Activated CD4-positive, alpha-beta memory T cell treated with anti-CD3 and anti-CD28 coated beads for 36 hours (primary cell): ENCODE data around the gene UTS2R. TPM values are rescaled to one million over a fixed set of nuclear protein-coding genes. Genes with fewer than 3 reads are reported as not detected.

ENCODE experiments used
- CTCF ChIA-PET: fragments of 350-600 bp; sonication (Branson Sonifier 250); formaldehyde crosslinking; loops from one replicate; lab custom pipeline; 2021; ENCODE audit warnings: antibody characterized with exemption, inconsistent platforms; lab: Charles Lee
- POLR2A ChIA-PET: fragments of 350-600 bp; sonication (Branson Sonifier 250); formaldehyde crosslinking; loops from one replicate; lab custom pipeline; 2021; ENCODE audit warnings: antibody characterized with exemption; lab: Charles Lee
- DNase-seq: peaks from one replicate; pipeline ENCODE4 v3.0.0-alpha.2; 2020
- H3K27ac Mint-ChIP-seq: one replicate; pipeline ENCODE4 v1.8.0; 2021; ENCODE audit warnings: mixed read lengths
- H3K27me3 Mint-ChIP-seq: one replicate; pipeline ENCODE4 v1.8.0; 2021; ENCODE audit warnings: mixed read lengths
- H3K36me3 Mint-ChIP-seq: one replicate; pipeline ENCODE4 v1.8.0; 2021; ENCODE audit warnings: mixed read lengths
- H3K4me1 Mint-ChIP-seq: one replicate; pipeline ENCODE4 v1.8.0; 2021; ENCODE audit warnings: low read depth, mixed read lengths
- H3K4me3 Mint-ChIP-seq: one replicate; pipeline ENCODE4 v1.8.0; 2021; ENCODE audit warnings: mild to moderate bottlenecking, mixed read lengths
- H3K9me3 Mint-ChIP-seq: one replicate; pipeline ENCODE4 v1.8.0; 2021; ENCODE audit warnings: mixed read lengths
- intact Hi-C: fragments of 100-400 bp; cut with micrococcal nuclease; formaldehyde crosslinking; loops from one replicate; pipeline ENCODE4 v1.15.1; 2023
- total RNA-seq, 2 experiments: library from RNA; stranded (reverse); gene quantifications; one replicate each; pipeline ENCODE4 v1.2.3, GENCODE V29; 2021

Gene UTS2R
- not detected for total RNA-seq

DNA sequence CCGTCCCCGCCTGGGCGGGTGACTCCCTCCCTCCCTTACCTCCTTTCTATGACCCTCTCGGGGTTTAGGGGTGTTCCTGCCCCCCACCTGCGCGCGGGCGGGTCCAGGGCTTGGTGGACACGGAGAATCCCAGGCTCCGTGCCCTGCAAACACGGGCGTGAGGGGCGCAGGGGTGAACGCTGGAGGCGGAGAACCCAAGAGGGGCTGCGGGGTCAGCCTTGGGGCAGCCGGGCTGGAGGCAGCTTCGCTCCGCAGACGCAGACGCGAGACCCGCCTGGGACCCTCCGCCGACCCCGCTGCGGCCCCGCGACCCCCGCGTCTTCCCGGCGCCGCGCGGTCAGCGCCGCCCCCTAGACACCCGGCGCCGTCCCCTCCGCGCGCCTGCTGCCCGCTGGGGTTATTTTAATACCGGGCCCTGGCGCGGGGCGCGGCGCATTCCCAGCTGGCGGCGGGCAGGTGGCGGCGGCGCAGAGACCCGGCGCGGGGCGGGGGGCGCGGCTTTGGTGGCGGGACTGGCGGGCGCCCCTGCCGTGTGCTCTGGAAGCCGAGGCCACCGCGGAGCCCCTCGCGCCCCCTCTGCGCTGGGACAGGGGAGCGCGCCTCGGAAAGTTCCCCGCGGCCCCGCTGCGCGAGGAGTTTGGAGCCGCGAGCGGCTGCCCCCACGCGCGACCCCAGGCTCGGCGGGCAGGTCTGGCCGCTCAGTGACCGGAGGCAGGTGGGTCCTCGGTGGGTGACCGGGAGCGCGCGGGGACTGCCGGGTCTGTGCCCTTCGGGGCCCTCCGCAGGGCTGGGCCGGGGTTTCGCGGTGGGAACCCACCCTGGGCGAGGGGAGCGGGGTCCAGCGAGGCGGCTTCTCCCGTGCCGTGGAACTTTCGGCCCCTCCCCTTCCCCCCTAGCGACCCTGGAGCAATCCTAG, at the start of gene UTS2R:
Gene UTS2R (plus strand): TSS at position 433 of the 916 bp plus-strand sequence. CDS start 2,560 bp downstream, outside the sequence.
- DNase-seq = no peak
- Mint-ChIP-seq H3K36me3 (no peaks in the 10 kb centered on the region), H3K27me3 (peaks cover 48% of the 10 kb centered on the region), H3K4me1 (peaks cover 18% of the 10 kb centered on the region), H3K9me3 (no peaks in the 10 kb centered on the region), H3K27ac (no peak within 1 kb of the TSS), H3K4me3 (peak within 1 kb of the TSS; percentile 45)
- intact Hi-C loops = no loop called here
- CTCF ChIA-PET = interaction anchor here (1.2 to 2.1 kb wide), 5 partner anchors 14 to 135 kb away, joined by 3 to 9 read pairs (median 5); no protein-coding TSS in a partner anchor
- POLR2A ChIA-PET = interaction anchor here (0.9 kb wide), 1 partner anchor 39 kb away, joined by 3 read pairs; no protein-coding TSS in a partner anchor

DNA sequence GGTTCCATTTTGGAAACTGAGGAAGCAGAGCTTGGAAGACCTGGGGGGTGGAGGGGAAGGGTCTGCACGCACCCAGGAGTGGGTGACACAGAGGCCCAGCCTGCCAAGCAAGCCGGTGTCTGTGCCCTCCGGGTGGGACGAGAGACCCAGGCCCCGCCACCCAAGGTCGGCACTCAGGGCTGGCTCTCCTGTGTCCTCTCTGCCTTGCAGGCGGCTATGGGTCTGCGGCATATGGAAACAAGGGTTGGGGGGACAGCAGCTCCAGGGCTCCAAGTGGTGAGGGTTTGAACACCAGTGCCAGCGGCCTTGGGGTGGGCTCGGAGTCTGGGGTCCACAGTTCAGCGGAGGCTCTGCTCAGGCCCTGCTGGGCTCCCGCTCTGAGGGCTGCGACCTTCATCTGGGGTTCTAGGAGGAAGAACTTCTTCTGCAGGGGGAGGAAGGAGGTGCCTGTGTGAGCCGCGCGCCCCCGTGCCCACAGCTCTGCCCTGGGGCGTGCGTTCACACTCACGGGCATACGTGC, 49.6 kb upstream of the UTS2R start:
- intact Hi-C loops = loop anchor here (1.0 to 2.0 kb wide), 4 partner anchors 16 to 86 kb away; partner anchors contain the start of gene CSNK1D
- Mint-ChIP-seq H3K4me3 (peak overlapping the region; percentile 80), H3K36me3 (peaks cover 25% of the 10 kb centered on the region), H3K9me3 (no peaks in the 10 kb centered on the region), H3K27ac (no peak overlapping the region), H3K4me1 (peaks cover 29% of the 10 kb centered on the region), H3K27me3 (no peaks in the 10 kb centered on the region)
- peak; percentile 37 for DNase-seq
- ChIA-PET CTCF (interaction anchor here (0.6 to 6.1 kb wide), 11 partner anchors 12 to 116 kb away, joined by 3 to 113 read pairs (median 3); partner anchors contain the start of gene SECTM1), POLR2A (interaction anchor here (0.6 to 3.0 kb wide), 6 partner anchors 11 to 86 kb away, joined by 3 to 47 read pairs (median 8); partner anchors contain the start of gene SECTM1)

DNA sequence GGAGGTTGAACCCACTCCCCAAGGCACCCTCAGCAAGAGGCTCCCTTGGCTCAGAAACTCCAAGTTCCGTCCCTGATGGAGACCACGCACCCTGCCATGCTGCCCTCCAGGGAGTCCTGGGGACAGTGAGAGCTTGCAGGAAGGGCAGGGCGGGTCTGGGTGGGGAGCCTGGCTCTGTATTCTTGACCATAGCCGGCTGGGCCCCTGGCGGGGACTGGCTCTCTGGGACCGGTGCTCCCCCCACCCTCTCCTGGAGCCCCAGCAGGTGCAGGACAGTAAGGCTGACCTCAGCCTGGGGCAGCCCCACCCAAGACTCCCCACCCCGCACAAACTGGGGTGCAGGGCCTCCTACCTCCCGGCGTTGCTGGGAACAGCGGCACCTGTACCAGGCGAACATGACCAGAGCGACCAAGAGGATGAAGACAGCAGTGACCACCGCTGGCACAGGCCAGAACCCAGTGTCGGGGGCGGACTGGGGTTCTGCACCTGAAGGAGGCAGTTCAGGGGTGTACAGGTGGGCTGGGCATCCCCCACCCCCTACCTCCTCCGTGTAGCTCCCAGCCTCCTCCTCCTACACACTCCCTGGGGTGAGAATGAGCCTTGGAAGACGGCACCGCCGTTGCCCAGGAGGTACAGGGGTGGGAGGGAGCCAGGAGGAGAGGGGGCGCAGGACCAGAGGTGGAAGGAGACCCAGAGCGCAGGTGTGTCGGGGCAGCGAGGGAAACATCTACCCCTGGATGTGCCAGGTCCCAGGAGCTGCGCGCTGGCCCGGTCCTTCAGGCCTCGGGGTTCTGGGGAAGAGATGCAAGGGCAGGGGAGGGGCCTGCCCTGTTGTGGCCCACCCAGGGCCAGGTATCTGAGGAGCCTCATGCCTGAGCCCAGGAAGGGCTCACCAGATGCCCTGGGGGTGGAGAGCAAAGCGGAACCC, 48.8 kb upstream of the UTS2R start:
- intact Hi-C loops = no loop called here
- Mint-ChIP-seq H3K27ac (peak overlapping the region; percentile 78), H3K27me3 (no peaks in the 10 kb centered on the region), H3K4me3 (peak overlapping the region; percentile 80), H3K9me3 (no peaks in the 10 kb centered on the region), H3K4me1 (peaks cover 29% of the 10 kb centered on the region), H3K36me3 (peaks cover 23% of the 10 kb centered on the region)
- ChIA-PET POLR2A (interaction anchor here (0.6 to 3.0 kb wide), 5 partner anchors 10 to 87 kb away, joined by 3 to 47 read pairs (median 5); partner anchors contain the start of gene SECTM1), CTCF (interaction anchor here (0.6 to 6.1 kb wide), 9 partner anchors 8 to 94 kb away, joined by 3 to 113 read pairs (median 3); partner anchors contain the start of gene SECTM1)
- no peak for DNase-seq

DNA sequence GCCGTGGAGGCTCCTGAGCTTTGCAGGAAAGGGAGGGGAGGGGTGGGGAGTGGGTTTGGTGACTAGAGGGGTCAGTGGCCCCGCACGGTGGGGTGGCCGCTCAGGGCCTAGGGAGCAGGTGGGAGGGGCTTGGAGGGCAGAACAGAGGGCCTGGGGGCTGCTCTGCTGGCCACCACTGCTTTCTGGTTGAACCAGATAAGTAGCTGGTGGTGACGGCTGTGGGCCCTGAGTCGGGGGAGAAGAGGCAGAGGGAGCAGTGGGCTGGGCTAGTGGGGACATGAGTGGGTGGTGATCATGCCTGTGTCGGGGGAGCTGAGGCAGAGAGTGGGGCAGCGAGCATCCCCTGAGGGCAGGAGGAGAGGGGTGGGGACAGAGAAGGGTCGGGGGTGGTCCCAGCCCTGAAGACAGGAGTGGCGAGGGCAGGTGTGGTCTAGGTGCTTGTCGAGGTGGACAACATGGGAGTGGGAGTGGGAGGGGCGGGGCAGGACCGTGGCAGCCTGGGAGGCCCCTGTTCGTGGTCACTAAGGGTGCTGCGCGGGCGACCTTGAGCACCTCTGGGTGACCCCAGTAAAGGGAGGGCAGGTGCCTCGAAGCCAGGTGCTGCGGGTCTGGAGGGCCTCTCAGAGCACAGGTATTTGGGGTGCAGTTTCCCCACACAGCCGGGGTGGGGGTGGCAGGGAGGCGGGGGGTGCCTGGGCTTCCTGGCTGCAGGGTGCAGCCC, 47.9 kb upstream of the UTS2R start:
- no peak for DNase-seq
- peak overlapping the region; percentile 80 for H3K4me3 Mint-ChIP-seq
- intact Hi-C loops = no loop called here
- peaks cover 23% of the 10 kb centered on the region for H3K36me3 Mint-ChIP-seq
- no peaks in the 10 kb centered on the region for H3K9me3 Mint-ChIP-seq
- H3K27me3 Mint-ChIP-seq = no peaks in the 10 kb centered on the region
- peaks cover 29% of the 10 kb centered on the region for H3K4me1 Mint-ChIP-seq
- H3K27ac Mint-ChIP-seq = peak overlapping the region; percentile 70
- CTCF ChIA-PET = interaction anchor here (0.6 to 6.1 kb wide), 3 partner anchors 8 to 80 kb away, joined by 3 to 113 read pairs (median 3); no protein-coding TSS in a partner anchor
- POLR2A ChIA-PET = interaction anchor here (0.6 to 3.0 kb wide), 4 partner anchors 9 to 88 kb away, joined by 3 to 47 read pairs (median 6); partner anchors contain the start of gene SECTM1

DNA sequence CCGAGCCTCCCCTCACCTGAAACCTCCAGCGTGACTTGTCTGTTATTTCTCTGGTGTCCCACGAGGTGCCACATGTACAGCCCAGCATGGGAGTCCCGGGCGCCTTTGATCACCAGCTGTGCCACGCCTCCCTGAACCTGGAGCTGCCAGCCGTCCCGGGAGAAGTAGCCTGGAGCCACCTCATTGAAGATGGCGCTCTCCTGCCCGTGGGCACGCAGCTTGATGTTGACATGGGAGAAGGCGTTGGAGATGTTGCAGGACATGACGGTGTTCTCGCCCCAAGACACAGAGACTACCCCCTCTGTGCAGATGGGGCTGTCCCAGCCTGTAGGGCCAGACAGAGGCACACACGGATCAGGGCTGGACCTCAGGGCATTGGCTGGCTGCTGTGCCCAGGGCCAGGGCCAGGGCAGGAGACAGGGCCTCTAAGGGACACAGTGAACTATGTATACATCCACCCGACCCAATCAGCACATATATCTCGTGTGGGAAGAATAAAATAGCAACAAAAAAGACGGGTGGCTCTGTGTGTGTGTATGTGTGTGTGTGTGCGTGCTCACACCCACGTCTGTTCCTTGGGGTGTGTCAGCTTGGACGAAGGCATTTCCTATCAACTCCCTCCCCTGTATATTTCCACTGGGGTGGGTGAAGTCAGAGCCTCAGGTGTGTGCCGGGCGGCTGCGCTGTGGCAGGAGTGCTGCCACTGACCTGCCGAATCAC, 46.8 kb upstream of the UTS2R start:
- Mint-ChIP-seq H3K4me1 (peaks cover 29% of the 10 kb centered on the region), H3K9me3 (no peaks in the 10 kb centered on the region), H3K36me3 (peaks cover 23% of the 10 kb centered on the region), H3K4me3 (peak overlapping the region; percentile 43), H3K27me3 (no peaks in the 10 kb centered on the region), H3K27ac (peak overlapping the region; percentile 62)
- intact Hi-C loops = no loop called here
- DNase-seq = peak; percentile 56
- ChIA-PET POLR2A (interaction anchor here (0.7 to 2.1 kb wide), 2 partner anchors 12 to 89 kb away, joined by 3 to 7 read pairs; no protein-coding TSS in a partner anchor), CTCF (interaction anchor here (1.1 to 6.1 kb wide), 2 partner anchors 25 to 89 kb away, joined by 4 to 113 read pairs; no protein-coding TSS in a partner anchor)

DNA sequence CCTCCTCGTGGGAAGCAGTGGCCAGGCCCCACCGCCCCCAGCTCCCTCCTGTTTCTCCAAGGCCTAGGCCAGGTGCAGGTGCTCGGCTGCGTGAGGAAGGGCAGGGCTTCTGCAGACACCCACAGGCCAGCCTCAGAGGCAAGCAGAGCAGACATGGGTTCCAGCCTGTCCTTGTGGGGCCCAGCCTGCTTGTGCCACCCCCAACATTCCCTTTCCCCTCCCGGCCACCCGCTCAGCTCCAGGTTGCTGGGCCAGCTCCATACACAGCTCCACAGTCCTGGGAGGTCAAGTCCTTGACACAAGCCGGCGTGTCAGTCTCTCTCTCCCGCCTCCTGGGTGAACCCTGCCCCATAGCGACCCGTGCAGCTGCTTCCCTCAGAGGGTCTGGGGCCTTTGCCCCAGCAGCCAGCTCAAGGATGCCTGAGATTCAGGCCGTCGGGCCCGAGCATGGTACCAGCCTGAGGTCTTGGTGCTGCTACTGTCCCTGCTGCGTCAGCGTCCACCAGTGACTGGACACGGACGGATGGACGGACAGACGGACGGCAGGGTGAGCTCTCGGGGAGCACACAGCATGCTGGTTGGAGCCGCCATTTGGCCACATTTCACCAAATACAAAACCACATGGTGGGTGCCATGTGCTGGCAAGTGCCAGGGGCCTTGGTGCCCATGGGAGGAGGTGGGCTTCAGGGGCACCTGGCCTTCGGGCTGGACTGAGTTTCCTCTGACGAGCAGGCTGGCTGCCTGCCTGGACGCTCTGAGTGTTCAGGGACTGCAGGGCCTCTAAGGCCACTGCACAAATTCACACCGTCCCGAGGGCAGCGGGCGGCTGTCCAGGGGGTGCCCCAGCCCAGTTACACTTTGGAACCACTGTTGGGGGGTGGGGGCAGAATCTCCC, 46.0 kb upstream of the UTS2R start:
- POLR2A ChIA-PET = interaction anchor here (0.7 kb wide), 1 partner anchor 12 kb away, joined by 3 read pairs; no protein-coding TSS in a partner anchor
- peaks cover 29% of the 10 kb centered on the region for H3K4me1 Mint-ChIP-seq

DNA sequence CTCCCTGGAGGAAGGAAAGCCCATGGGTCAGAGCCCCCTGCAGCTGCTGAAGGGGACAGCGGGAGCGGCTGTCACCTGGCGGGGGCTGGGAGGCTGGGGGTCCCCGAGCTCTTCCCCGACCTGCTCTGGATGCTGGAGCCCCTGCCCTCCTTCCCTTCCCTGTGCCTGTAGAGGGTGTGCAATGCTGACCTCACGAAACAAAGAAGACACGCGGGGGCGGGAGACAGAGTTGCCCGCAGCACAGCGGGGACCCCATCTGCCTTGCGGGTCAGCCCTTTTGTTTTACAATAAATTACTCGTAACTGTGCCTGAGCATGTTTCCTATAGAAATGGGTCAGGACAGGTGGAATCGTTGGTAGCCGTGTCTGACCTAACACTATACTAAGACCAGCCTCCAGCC, 44.3 kb upstream of the UTS2R start:
- peaks cover 15% of the 10 kb centered on the region for H3K36me3 Mint-ChIP-seq
- no peaks in the 10 kb centered on the region for H3K27me3 Mint-ChIP-seq
- no peaks in the 10 kb centered on the region for H3K9me3 Mint-ChIP-seq
- intact Hi-C loops = no loop called here
- DNase-seq = no peak
- no peak overlapping the region for H3K27ac Mint-ChIP-seq
- CTCF ChIA-PET = no interaction called here
- peaks cover 27% of the 10 kb centered on the region for H3K4me1 Mint-ChIP-seq
- POLR2A ChIA-PET = no interaction called here
- H3K4me3 Mint-ChIP-seq = no peak overlapping the region

More for the DNA sequence above, 46.0 kb upstream of the UTS2R start:
- CTCF ChIA-PET = interaction anchor here (1.0 to 6.1 kb wide), 3 partner anchors 25 to 92 kb away, joined by 4 to 113 read pairs (median 4); no protein-coding TSS in a partner anchor
- Mint-ChIP-seq H3K9me3 (no peaks in the 10 kb centered on the region), H3K36me3 (peaks cover 23% of the 10 kb centered on the region), H3K4me3 (peak overlapping the region; percentile 43), H3K27ac (peak overlapping the region; percentile 62), H3K27me3 (no peaks in the 10 kb centered on the region)
- intact Hi-C loops = no loop called here
- DNase-seq = no peak

DNA sequence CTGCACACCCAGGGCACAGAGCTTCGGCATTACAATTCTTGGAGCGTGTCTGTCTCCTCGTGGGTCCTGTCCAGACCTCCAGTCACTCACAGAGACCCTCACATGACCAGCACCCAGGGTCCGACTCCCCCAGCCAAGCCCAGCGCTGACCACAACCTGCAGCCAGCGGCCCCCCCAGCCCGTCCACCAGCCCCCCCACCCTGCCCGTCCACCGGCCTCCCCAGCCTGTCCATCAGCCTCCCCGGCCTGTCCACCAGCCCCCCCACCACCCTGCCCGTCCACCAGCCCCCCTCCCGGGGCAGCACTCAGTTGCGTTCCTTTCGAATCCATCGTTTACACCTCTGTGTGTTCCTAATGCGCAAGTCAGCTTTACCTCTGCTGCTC, 43.8 kb upstream of the UTS2R start:
- intact Hi-C loops = no loop called here
- DNase-seq = no peak
- H3K36me3 Mint-ChIP-seq = peaks cover 12% of the 10 kb centered on the region
- peaks cover 30% of the 10 kb centered on the region for H3K4me1 Mint-ChIP-seq
- ChIA-PET POLR2A (no interaction called here), CTCF (no interaction called here)
- H3K4me3 Mint-ChIP-seq = no peak overlapping the region
- H3K27ac Mint-ChIP-seq = no peak overlapping the region
- H3K9me3 Mint-ChIP-seq = no peaks in the 10 kb centered on the region
- no peaks in the 10 kb centered on the region for H3K27me3 Mint-ChIP-seq

DNA sequence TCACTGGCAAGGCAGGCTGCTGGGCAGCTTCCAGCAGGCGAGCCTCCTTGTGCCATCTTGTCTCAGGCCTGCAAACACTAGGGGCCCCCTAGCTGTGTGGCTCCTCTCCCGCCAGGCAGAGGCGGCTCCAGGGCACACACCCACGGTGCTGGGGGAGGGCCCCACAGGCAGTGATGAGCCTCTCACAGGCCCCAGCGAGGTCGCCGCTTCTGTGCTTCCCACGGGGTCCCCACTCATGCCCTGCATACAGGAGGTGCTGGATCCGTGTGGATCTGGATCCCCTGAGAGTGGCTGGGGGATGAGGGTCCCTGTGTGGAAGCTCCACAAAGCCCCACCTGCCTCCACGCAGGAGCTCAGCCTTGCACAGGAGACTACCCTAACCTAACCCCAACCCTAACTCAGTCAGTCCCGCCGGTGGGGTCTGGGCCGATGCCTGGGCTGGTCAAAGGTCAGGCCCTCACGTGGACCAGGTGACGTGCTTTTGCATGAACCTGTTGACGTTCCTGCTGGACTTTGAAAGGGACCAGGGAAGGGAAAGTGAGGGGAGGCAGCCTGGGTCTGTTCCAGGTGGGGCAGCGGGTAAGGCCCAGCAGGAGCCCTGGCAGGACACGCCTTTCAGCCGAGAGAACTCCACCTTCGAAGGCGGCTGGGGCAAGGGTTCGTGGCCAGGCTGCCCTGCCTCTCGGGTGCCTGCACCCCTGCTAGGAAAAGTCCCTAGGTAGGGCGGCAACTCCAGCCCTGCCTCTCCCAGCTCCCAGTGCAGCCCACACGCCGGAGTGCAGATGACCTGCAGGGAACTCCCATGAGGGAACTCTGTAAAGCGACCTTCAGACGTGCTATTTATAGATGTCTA, 43.2 kb upstream of the UTS2R start:
- Mint-ChIP-seq H3K9me3 (no peaks in the 10 kb centered on the region), H3K27me3 (no peaks in the 10 kb centered on the region), H3K4me3 (no peak overlapping the region), H3K4me1 (peaks cover 30% of the 10 kb centered on the region), H3K27ac (no peak overlapping the region), H3K36me3 (peaks cover 11% of the 10 kb centered on the region)
- ChIA-PET CTCF (no interaction called here), POLR2A (no interaction called here)
- intact Hi-C loops = no loop called here
- no peak for DNase-seq
